ENCODE data around the gene KRTAP5-1. TPM values are rescaled to one million over a fixed set of nuclear protein-coding genes. Genes with fewer than 3 reads are reported as not detected.

Gene KRTAP5-1
- polyA plus RNA-seq, 1 donor (not counting 4 experiments of a cell fraction or from before 2014, with no cell fraction given), result not detected

DNA sequence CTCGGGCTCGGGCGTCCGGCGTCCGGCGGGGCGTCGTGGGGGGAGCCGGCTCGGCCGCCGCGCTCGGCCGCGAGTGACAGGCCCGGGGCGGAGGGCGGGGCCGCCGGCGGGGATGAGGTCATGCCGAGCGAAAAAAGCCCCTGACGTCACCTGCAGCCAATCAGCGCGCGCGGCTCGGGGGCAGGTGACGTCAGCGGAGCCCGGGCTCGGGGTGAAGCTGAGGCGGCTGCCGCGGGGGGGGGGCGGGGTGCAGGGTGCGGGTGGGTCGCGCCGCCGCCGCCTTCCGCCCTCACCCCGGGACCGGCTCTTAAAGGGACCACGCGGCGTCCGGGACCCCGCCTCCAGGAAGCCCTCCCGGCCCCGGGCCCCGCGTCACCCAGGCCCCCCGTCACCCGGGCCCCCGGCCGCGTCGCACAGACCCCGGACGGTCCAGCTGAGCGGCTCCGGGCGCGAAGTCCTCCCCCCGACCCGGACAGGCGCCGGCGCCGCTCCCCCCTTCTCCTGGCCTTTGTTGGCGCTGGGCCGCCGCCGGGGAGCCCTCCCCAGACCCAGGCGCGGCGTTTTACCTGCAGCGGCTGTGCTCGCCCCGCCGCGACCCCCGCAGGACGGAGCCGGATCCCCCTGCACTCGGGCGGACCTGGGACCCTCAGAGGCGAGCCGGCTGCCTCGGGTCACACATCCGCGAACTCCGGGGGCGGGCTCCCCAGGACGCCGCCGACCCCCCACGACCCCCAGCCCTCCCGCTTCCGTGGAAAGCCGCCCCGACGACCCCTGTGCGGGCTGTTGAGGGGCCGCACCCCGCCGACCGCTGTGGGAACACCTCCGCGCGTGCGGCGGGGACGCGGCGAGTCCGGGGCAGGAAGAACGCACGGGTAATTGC is 12.6 kb downstream of the KRTAP5-1 start, which contains the start of gene DUSP8:
Gene DUSP8, minus strand, starts transcription at position 75 of the 880 bp plus-strand sequence. CDS start 6,445 bp downstream, outside the sequence.
- no peaks in the 10 kb centered on the region for H3K4me1 ChIP-seq (ENCODE audit: control insufficient read depth, extremely low read depth, insufficient read depth, low read length)
- H3K4me2 ChIP-seq (ENCODE audit: control insufficient read depth, extremely low read depth, insufficient read depth, low read depth, low read length), result peak within 1 kb of the TSS; percentile 66
- peak within 1 kb of the TSS; percentile 71 for H3K9ac ChIP-seq (ENCODE audit: control insufficient read depth, extremely low read depth, insufficient read depth, low read length)
- no peak for TF ChIP-seq EZH2 (IDR thresholded peaks at IDR 0.05; ENCODE audit: low read length)
- TF ChIP-seq, protein P1, sequence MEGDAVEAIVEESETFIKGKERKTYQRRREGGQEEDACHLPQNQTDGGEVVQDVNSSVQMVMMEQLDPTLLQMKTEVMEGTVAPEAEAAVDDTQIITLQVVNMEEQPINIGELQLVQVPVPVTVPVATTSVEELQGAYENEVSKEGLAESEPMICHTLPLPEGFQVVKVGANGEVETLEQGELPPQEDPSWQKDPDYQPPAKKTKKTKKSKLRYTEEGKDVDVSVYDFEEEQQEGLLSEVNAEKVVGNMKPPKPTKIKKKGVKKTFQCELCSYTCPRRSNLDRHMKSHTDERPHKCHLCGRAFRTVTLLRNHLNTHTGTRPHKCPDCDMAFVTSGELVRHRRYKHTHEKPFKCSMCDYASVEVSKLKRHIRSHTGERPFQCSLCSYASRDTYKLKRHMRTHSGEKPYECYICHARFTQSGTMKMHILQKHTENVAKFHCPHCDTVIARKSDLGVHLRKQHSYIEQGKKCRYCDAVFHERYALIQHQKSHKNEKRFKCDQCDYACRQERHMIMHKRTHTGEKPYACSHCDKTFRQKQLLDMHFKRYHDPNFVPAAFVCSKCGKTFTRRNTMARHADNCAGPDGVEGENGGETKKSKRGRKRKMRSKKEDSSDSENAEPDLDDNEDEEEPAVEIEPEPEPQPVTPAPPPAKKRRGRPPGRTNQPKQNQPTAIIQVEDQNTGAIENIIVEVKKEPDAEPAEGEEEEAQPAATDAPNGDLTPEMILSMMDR (optimal IDR thresholded peaks at IDR 0.05 in 1 of 3, IDR thresholded peaks at IDR 0.05 in 1 of 3, conservative IDR thresholded peaks at IDR 0.05 in 1 of 3; ENCODE audit: extremely low read depth in 1 of 3, insufficient read depth in 2 of 3, low read length in 3 of 3), result no peak
- FAIRE-seq, result no peak
- peaks cover 2% of the 10 kb centered on the region for H4K20me1 ChIP-seq (ENCODE audit: control insufficient read depth, extremely low read depth, insufficient read depth, low read length)
- no peaks in the 10 kb centered on the region for H3K9me1 ChIP-seq (ENCODE audit: control insufficient read depth, extremely low read depth, insufficient read depth, low read length)
- no peaks in the 10 kb centered on the region for H3K9me3 ChIP-seq (ENCODE audit: control insufficient read depth, low read depth, low read length)
- no peaks in the 10 kb centered on the region for H3K79me2 ChIP-seq (ENCODE audit: control insufficient read depth, insufficient read depth, low read length)
- no peaks in the 10 kb centered on the region for H3K36me3 ChIP-seq (ENCODE audit: control insufficient read depth in 2 of 2, extremely low read depth in 1 of 2, insufficient read depth in 2 of 2, low read length in 2 of 2)
- H3K27ac ChIP-seq (ENCODE audit: control insufficient read depth, insufficient read depth, low read length), result no peak within 1 kb of the TSS
- no peak within 1 kb of the TSS for H2AFZ ChIP-seq (ENCODE audit: control insufficient read depth, low read length)
- peaks cover 37% of the 10 kb centered on the region for H3K27me3 ChIP-seq (ENCODE audit: control insufficient read depth, extremely low read depth, insufficient read depth, low read length)
- dilution Hi-C loops (cut with MboI; ENCODE audit: extremely low pct_ligation_motif_present, low sequenced_read_pairs), result no loop called here
- DNase-seq (ENCODE audit: low read depth, low spot score), result peak; percentile 40
- peak within 1 kb of the TSS; percentile 7 to 70 (median 56) for H3K4me3 ChIP-seq (ENCODE audit: control insufficient read depth in 2 of 3, extremely low read depth in 1 of 3, insufficient read depth in 2 of 3, low read depth in 1 of 3, low read length in 3 of 3)

DNA sequence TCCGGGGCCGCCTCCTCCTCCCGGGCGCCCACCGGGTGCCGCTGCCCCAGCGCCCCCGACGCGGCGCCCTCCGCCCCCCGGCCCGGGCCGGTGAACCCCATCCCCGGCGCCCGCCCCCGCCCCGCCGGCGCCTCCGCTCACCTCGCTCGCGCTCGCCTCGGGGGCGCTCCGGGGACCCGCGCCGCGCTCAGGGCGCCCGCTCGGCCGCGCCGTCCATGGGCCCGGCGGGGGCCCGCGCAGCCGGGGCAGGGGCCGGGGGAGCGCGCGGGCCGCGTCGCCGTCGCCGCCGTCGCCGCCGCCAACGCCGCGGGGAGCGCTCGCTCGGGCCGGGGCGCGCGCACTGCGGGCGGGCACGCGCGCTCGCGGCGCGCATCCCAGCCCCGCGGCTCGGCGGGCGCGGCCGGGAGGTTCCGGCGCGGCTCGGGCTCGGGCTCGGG is 13.3 kb downstream of the KRTAP5-1 start:
- H3K9me1 ChIP-seq (ENCODE audit: control insufficient read depth, extremely low read depth, insufficient read depth, low read length), result no peaks in the 10 kb centered on the region
- H3K9me3 ChIP-seq (ENCODE audit: control insufficient read depth, low read depth, low read length), result no peaks in the 10 kb centered on the region
- no peak overlapping the region for H3K27ac ChIP-seq (ENCODE audit: control insufficient read depth, insufficient read depth, low read length)
- peak overlapping the region in 1 of 3 experiments; percentile 56 for H3K4me3 ChIP-seq (ENCODE audit: control insufficient read depth in 2 of 3, extremely low read depth in 1 of 3, insufficient read depth in 2 of 3, low read depth in 1 of 3, low read length in 3 of 3)
- H4K20me1 ChIP-seq (ENCODE audit: control insufficient read depth, extremely low read depth, insufficient read depth, low read length), result peaks cover 2% of the 10 kb centered on the region
- peak overlapping the region; percentile 52 for H3K9ac ChIP-seq (ENCODE audit: control insufficient read depth, extremely low read depth, insufficient read depth, low read length)
- TF ChIP-seq, protein P1 (optimal IDR thresholded peaks at IDR 0.05 in 1 of 3, IDR thresholded peaks at IDR 0.05 in 1 of 3, conservative IDR thresholded peaks at IDR 0.05 in 1 of 3; ENCODE audit: extremely low read depth in 1 of 3, insufficient read depth in 2 of 3, low read length in 3 of 3), result no peak
- TF ChIP-seq EZH2 (IDR thresholded peaks at IDR 0.05; ENCODE audit: low read length), result no peak
- H3K27me3 ChIP-seq (ENCODE audit: control insufficient read depth, extremely low read depth, insufficient read depth, low read length), result peaks cover 37% of the 10 kb centered on the region
- FAIRE-seq (no peak), DNase-seq (ENCODE audit: low read depth, low spot score) (no peak)
- H3K79me2 ChIP-seq (ENCODE audit: control insufficient read depth, insufficient read depth, low read length), result no peaks in the 10 kb centered on the region
- no peaks in the 10 kb centered on the region for H3K36me3 ChIP-seq (ENCODE audit: control insufficient read depth in 2 of 2, extremely low read depth in 1 of 2, insufficient read depth in 2 of 2, low read length in 2 of 2)
- H3K4me2 ChIP-seq (ENCODE audit: control insufficient read depth, extremely low read depth, insufficient read depth, low read depth, low read length), result peak overlapping the region; percentile 37
- no peaks in the 10 kb centered on the region for H3K4me1 ChIP-seq (ENCODE audit: control insufficient read depth, extremely low read depth, insufficient read depth, low read length)
- no peak overlapping the region for H2AFZ ChIP-seq (ENCODE audit: control insufficient read depth, low read length)
- dilution Hi-C loops (cut with MboI; ENCODE audit: extremely low pct_ligation_motif_present, low sequenced_read_pairs), result no loop called here
